Epithelial cell of esophagus (primary cell): ENCODE data around the gene IAH1.
A peak's percentile ranks its signal among the peaks of the same experiment; 100 is the strongest.

Source experiments
- DNase-seq: peaks from one replicate; pipeline ENCODE4 v3.0.0; 2010; ENCODE audit warnings: low read depth
- H3K4me3 ChIP-seq: 2 replicates; pipeline ENCODE4 v1.5.1; 2011; ENCODE audit warnings: mild to moderate bottlenecking, low read length, control low read depth
- CTCF ChIP-seq: IDR thresholded peaks from 2 replicates; pipeline ENCODE4 v1.5.1; 2011; ENCODE audit warnings: low read depth, mild to moderate bottlenecking, low read length, control low read depth, inconsistent platforms; ENCODE audit not compliant: insufficient read depth; ENCODE audit errors: missing control alignments

Gene IAH1

GRCh38 chr2:9474361-9475057 is at the start of gene IAH1:
Gene IAH1, plus strand, starts transcription at chr2:9474551. Its CDS starts 16 bp downstream, at chr2:9474567.
- peak; percentile 48 for DNase-seq
- TF ChIP-seq CTCF = no peak
- H3K4me3 ChIP-seq = peak within 1 kb of the TSS; percentile 42

- DNase-seq = no peak
- no peak overlapping the region for H3K4me3 ChIP-seq
- TF ChIP-seq CTCF = no peak
Observed at GRCh38 chr2:9428965-9429577, 45.3 kb upstream of the IAH1 start.

- H3K4me3 ChIP-seq = no peak overlapping the region
- DNase-seq = peak; percentile 28
- TF ChIP-seq CTCF = no peak
Observed at GRCh38 chr2:9430316-9431293, 43.7 kb upstream of the IAH1 start.

- H3K4me3 ChIP-seq = no peak overlapping the region
- TF ChIP-seq CTCF = no peak
- DNase-seq = no peak
Observed at GRCh38 chr2:9434489-9434888, 39.9 kb upstream of the IAH1 start.

GRCh38 chr2:9439536-9439935 is 34.8 kb upstream of the IAH1 start:
- TF ChIP-seq CTCF = no peak
- DNase-seq = no peak
- no peak overlapping the region for H3K4me3 ChIP-seq

- DNase-seq = peak; percentile 60
- no peak for TF ChIP-seq CTCF
- no peak overlapping the region for H3K4me3 ChIP-seq
Observed at GRCh38 chr2:9440058-9440727, 34.2 kb upstream of the IAH1 start.
